GM21390 (cell line): Measurements from ENCODE around the gene BORCS8.
A peak's percentile ranks its signal among the peaks of the same experiment; 100 is the strongest.
"Not testable (repeated sequence)": the region's sequence is repeated elsewhere in the genome, so short reads cannot be mapped to it uniquely, and the experiment has no call there.

ENCODE experiments used
- ATAC-seq: cut with Tn5 transposase; IDR thresholded peaks from one replicate; pipeline ENCODE4 v1.9.1; 2021; ENCODE audit not compliant: unreplicated experiment

BORCS8 gene

GRCh38 chr19:19181488-19181998, 10.4 kb downstream of the BORCS8 start:
- ATAC-seq: no peak

- no peak for ATAC-seq
Measured at GRCh38 chr19:19179548-19180441, 12.2 kb downstream of the BORCS8 start.

- no peak for ATAC-seq
Measured at GRCh38 chr19:19176950-19177349, 15.0 kb downstream of the BORCS8 start.

GRCh38 chr19:19173243-19173642, 18.7 kb downstream of the BORCS8 start:
- not testable (repeated sequence) for ATAC-seq

GRCh38 chr19:19171821-19172532, 20.0 kb downstream of the BORCS8 start:
- no peak for ATAC-seq

- ATAC-seq: no peak
Measured at GRCh38 chr19:19170873-19171672, 20.9 kb downstream of the BORCS8 start.

GRCh38 chr19:19170053-19170872, 21.7 kb downstream of the BORCS8 start, which contains the start of gene MEF2B:
TSS of gene MEF2B (minus strand) at chr19:19170263. CDS start at chr19:19150735, 19,528 bp downstream.
- peak; percentile 85 for ATAC-seq

- peak; percentile 3 for ATAC-seq
Measured at GRCh38 chr19:19169236-19170052, 22.5 kb downstream of the BORCS8 start.

GRCh38 chr19:19167612-19168011, 24.3 kb downstream of the BORCS8 start:
- ATAC-seq: no peak

- ATAC-seq: no peak
Measured at GRCh38 chr19:19165396-19165795, 26.6 kb downstream of the BORCS8 start.

GRCh38 chr19:19162495-19162894, 29.5 kb downstream of the BORCS8 start:
- no peak for ATAC-seq

GRCh38 chr19:19160461-19161035, 31.4 kb downstream of the BORCS8 start:
- ATAC-seq: no peak

GRCh38 chr19:19159534-19159933, 32.4 kb downstream of the BORCS8 start:
- no peak for ATAC-seq

- ATAC-seq: no peak
Measured at GRCh38 chr19:19157808-19158207, 34.1 kb downstream of the BORCS8 start.

- ATAC-seq: peak; percentile 68
Measured at GRCh38 chr19:19155495-19156219, 36.3 kb downstream of the BORCS8 start.

GRCh38 chr19:19154768-19155494, 37.0 kb downstream of the BORCS8 start:
- no peak for ATAC-seq

- ATAC-seq: no peak
Measured at GRCh38 chr19:19152668-19153384, 39.1 kb downstream of the BORCS8 start.
